GM21619 (cell line): ENCODE measurements around the gene IQCM.
"Not testable (repeated sequence)": the region's sequence is repeated elsewhere in the genome, so short reads cannot be mapped to it uniquely, and the experiment has no call there.

Source experiments
- ATAC-seq: cut with Tn5 transposase; IDR thresholded peaks from one replicate; pipeline ENCODE4 v1.9.1; 2021; ENCODE audit not compliant: unreplicated experiment

Gene IQCM

GRCh38 chr4:149493492-149493891, 322.2 kb downstream of the IQCM start:
- ATAC-seq: no peak

GRCh38 chr4:149489321-149489720, 326.3 kb downstream of the IQCM start:
- ATAC-seq: no peak

GRCh38 chr4:149486861-149487260, 328.8 kb downstream of the IQCM start:
- no peak for ATAC-seq

GRCh38 chr4:149468669-149469068, 347.0 kb downstream of the IQCM start:
- not testable (repeated sequence) for ATAC-seq

GRCh38 chr4:149466446-149466845, 349.2 kb downstream of the IQCM start:
- no peak for ATAC-seq

- no peak for ATAC-seq
Observed at GRCh38 chr4:149465955-149466354, 349.7 kb downstream of the IQCM start.

- ATAC-seq: no peak
Observed at GRCh38 chr4:149443537-149443936, 372.1 kb downstream of the IQCM start.

GRCh38 chr4:149441338-149441737, 374.3 kb downstream of the IQCM start:
- ATAC-seq: no peak

- ATAC-seq: no peak
Observed at GRCh38 chr4:149426461-149426860, 389.2 kb downstream of the IQCM start.

GRCh38 chr4:149409555-149409962, 406.1 kb downstream of the IQCM start:
- ATAC-seq: no peak

- ATAC-seq: no peak
Observed at GRCh38 chr4:149409146-149409545, 406.5 kb downstream of the IQCM start.

- ATAC-seq: no peak
Observed at GRCh38 chr4:149404143-149404542, 411.5 kb downstream of the IQCM start.

GRCh38 chr4:149403081-149403480, 412.6 kb downstream of the IQCM start:
- ATAC-seq: no peak

GRCh38 chr4:149398993-149399392, 416.6 kb downstream of the IQCM start:
- ATAC-seq: no peak

GRCh38 chr4:149370785-149371420, 444.7 kb downstream of the IQCM start:
- ATAC-seq: peak; percentile 60

- no peak for ATAC-seq
Observed at GRCh38 chr4:149370002-149370401, 445.6 kb downstream of the IQCM start.

- no peak for ATAC-seq
Observed at GRCh38 chr4:149353241-149353640, 462.4 kb downstream of the IQCM start.

GRCh38 chr4:149349541-149349940, 466.1 kb downstream of the IQCM start:
- no peak for ATAC-seq

GRCh38 chr4:149347139-149347538, 468.5 kb downstream of the IQCM start:
- no peak for ATAC-seq

- no peak for ATAC-seq
Observed at GRCh38 chr4:149345424-149345823, 470.2 kb downstream of the IQCM start.

GRCh38 chr4:149344436-149344835, 471.2 kb downstream of the IQCM start:
- ATAC-seq: no peak

- ATAC-seq: no peak
Observed at GRCh38 chr4:149343614-149344013, 472.0 kb downstream of the IQCM start.

- not testable (repeated sequence) for ATAC-seq
Observed at GRCh38 chr4:149341117-149341516, 474.5 kb downstream of the IQCM start.
